Ovary (tissue), 9 donors: Measurements from ENCODE around the gene NGDN. TPM values are rescaled to one million over a fixed set of nuclear protein-coding genes. Genes with fewer than 3 reads are reported as not detected.

Experiments
- DNase-seq, 5 donors: peaks; one replicate each; pipeline ENCODE4 v3.0.0-alpha.2; 2019 to 2020
- H3K27ac ChIP-seq, 2 donors: fragments of 200-600 bp; one replicate each; pipeline versions ENCODE4 v1.5.1 to v1.8.0; 2019 to 2022
- H3K27me3 ChIP-seq: fragments of 200-600 bp; one replicate; pipeline ENCODE4 v1.8.0; 2022
- H3K36me3 ChIP-seq: fragments of 200-600 bp; sonication (generic); one replicate; pipeline ENCODE4 v1.5.1; 2019
- H3K4me1 ChIP-seq: one replicate; pipeline ENCODE4 v1.8.1; 2013; ENCODE audit warnings: mild to moderate bottlenecking, moderate library complexity; ENCODE audit not compliant: insufficient read depth
- H3K4me3 ChIP-seq: fragments of 200-600 bp; sonication (generic); one replicate; pipeline ENCODE4 v1.5.1; 2017
- H3K9me3 ChIP-seq, 2 donors: fragments of 200-600 bp in 1 of 2; sonication (generic) in 1 of 2; one replicate each; pipeline versions ENCODE4 v1.5.1 to v1.8.1; 2013 to 2019; ENCODE audit warnings: mild to moderate bottlenecking in 1 of 2, moderate library complexity in 1 of 2
- EP300 ChIP-seq: sonication (generic); formaldehyde crosslinking; IDR thresholded peaks from one replicate; pipeline ENCODE4 v1.6.1; 2017; ENCODE audit warnings: antibody characterized with exemption
- POLR2A ChIP-seq: fragments of 450-650 bp; IDR thresholded peaks from one replicate; pipeline ENCODE4 v1.6.1; 2017; ENCODE audit warnings: antibody characterized with exemption, mild to moderate bottlenecking, moderate library complexity
- WGBS, 3 donors: extraction: QIAGEN DNeasy Blood & Tissue Kit in 1 of 3; methylation state at CpG; one replicate each; pipeline versions ENCODE4 v1.1.5 to v1.1.7; 2013 to 2017; 5-methylcytosine and 5-hydroxymethylcytosine counted together
- intact Hi-C, 4 donors: fragments of 100-400 bp; cut with DNase I; formaldehyde crosslinking; loops; one replicate each; pipeline versions ENCODE4 v1.11.0 to v1.15.1; 2022 to 2023
- polyA plus RNA-seq, 2 donors: library from polyadenylated mRNA; stranded (reverse); fragments of 200-250 nt in 1 of 2; fragments of 350-450 nt in 1 of 2; fragmentation: Illumina TruSeq in 1 of 2; extraction: RNeasy Lipid Tissue Mini Kit (QIAGEN cat#74804) in 1 of 2; gene quantifications; one replicate each; pipeline ENCODE4 v1.2.3, GENCODE V29; 2013 to 2014
- total RNA-seq, 7 donors: library from RNA; depleted of rRNA in 2 of 7; stranded (reverse); fragments of >200 nt in 2 of 7; fragmentation: NEBNext Ultra II Directional in 3 of 7; extraction: Animal tissue kit (Norgen Biotek cat#: 25700) in 3 of 7; gene quantifications; one replicate each; pipeline versions ENCODE4 v1.1.0 to v1.2.4, GENCODE V29; 2016 to 2023
- TF ChIP-seq, protein P1 (sequence below), 3 donors: fragments of 450-650 bp in 2 of 3; fragments of 200-600 bp in 1 of 3; IDR thresholded peaks; one replicate each; pipeline versions ENCODE4 v1.5.1 to v1.8.0; 2016 to 2022; ENCODE audit warnings: antibody characterized with exemption in 3 of 3, mild to moderate bottlenecking in 1 of 3
- donor health status: DM: no; HTN: no; CAD: no; lungs with moderate emphysema.
- donor health status: DM: no; HTN: no; CAD: no.
- donor health status: Bipolar disorder and iron deficiency.
- donor health status: DM: yes; HTN: yes; CAD: no.
- donor health status: DM: no; HTN: no; CAD: no.
- donor health status: DM: yes; HTN: yes; CAD: no.

The NGDN gene
- total and polyA plus RNA-seq, 9 donors = 32.9 to 57.5 (median 39.4) TPM

DNA sequence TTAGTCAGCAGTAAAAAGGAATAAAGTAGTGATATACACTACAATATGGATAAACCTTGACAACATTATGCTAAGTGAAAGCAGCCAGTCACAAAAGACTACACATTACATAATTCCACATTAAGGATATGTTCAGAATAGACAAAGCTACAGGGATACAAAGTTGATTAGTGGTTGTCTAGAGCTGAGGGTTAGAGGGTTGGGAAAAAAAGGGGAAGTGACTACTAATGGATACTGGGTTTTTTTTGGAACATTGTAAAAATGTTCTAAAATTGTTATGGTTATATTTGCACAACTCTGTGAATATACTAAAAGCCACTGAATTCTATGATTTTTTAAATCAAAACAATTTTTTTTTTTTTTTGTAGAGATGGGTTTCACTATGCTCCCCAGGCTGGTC, 4.8 kb upstream of the NGDN start:
- TF ChIP-seq EP300 (no peak), POLR2A (no peak)
- TF ChIP-seq, protein P1, sequence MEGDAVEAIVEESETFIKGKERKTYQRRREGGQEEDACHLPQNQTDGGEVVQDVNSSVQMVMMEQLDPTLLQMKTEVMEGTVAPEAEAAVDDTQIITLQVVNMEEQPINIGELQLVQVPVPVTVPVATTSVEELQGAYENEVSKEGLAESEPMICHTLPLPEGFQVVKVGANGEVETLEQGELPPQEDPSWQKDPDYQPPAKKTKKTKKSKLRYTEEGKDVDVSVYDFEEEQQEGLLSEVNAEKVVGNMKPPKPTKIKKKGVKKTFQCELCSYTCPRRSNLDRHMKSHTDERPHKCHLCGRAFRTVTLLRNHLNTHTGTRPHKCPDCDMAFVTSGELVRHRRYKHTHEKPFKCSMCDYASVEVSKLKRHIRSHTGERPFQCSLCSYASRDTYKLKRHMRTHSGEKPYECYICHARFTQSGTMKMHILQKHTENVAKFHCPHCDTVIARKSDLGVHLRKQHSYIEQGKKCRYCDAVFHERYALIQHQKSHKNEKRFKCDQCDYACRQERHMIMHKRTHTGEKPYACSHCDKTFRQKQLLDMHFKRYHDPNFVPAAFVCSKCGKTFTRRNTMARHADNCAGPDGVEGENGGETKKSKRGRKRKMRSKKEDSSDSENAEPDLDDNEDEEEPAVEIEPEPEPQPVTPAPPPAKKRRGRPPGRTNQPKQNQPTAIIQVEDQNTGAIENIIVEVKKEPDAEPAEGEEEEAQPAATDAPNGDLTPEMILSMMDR (IDR thresholded peaks at IDR 0.05) = no peak
- H3K4me3 ChIP-seq = no peak overlapping the region
- no peaks in the 10 kb centered on the region for H3K27me3 ChIP-seq
- no peak for DNase-seq
- intact Hi-C loops = loop anchor here in 3 of 4 donors (10.0 kb wide), 2 partner anchors 140 to 200 kb away; partner anchors contain the start of gene PABPN1 (in 3 of the 3)
- no peaks in the 10 kb centered on the region for H3K9me3 ChIP-seq
- no peaks in the 10 kb centered on the region for H3K36me3 ChIP-seq
- no peak overlapping the region for H3K27ac ChIP-seq
- H3K4me1 ChIP-seq = no peaks in the 10 kb centered on the region

DNA sequence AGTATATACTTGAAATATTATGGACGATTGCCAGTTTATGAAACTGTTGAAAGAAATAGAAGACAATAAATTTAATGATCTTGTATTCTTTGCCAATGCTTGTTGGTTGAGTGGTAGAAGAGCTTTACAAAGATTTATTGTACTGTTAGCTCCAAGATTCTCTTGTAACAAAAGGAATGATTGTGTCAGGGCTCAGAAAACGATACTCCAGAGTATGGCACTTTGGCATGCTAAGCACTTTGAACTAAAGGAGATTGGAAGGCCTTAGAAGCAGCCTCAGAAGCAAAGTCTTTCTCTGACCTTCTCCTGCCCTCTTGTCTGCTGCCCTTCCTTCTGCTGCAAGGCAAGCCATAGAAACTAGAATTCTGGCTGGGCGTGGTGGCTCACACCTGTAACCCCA, 4.2 kb upstream of the NGDN start:
- DNase-seq = no peak
- Histone ChIP-seq H3K9me3 (no peaks in the 10 kb centered on the region), H3K36me3 (no peaks in the 10 kb centered on the region), H3K4me1 (no peaks in the 10 kb centered on the region), H3K27ac (no peak overlapping the region), H3K27me3 (no peaks in the 10 kb centered on the region), H3K4me3 (no peak overlapping the region)
- intact Hi-C loops = loop anchor here in 3 of 4 donors (10.0 kb wide), 2 partner anchors 140 to 200 kb away; partner anchors contain the start of gene PABPN1 (in 3 of the 3)
- no peak for TF ChIP-seq EP300
- TF ChIP-seq POLR2A = no peak
- TF ChIP-seq, protein P1 (IDR thresholded peaks at IDR 0.05) = no peak
- 76 to 82% (median 80%) methylated on average over 3 of the region's 3 CpGs for WGBS, 3 donors

DNA sequence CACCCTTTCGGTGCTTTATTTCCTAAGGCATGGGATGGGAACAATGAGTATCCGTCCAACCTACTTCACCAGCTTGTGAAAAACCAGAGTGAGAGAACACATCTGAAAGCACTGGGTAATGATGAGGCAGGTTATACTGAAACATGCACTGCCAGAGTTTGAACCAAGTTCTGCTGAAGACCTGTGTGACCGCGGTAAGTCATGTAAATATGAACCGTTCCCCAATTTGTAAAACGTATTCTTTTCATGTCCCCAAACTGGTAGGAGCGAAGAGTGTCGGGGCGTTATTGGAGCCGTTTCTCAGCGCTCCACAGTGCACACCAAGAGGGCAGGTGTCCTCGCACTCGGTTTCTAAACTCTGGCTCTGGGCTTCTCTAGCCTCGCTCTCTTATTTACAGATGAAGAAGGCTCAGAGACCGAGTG, 788 bp upstream of the NGDN start:
- Histone ChIP-seq H3K4me1 (no peaks in the 10 kb centered on the region), H3K27me3 (no peaks in the 10 kb centered on the region), H3K4me3 (peak overlapping the region; percentile 29), H3K27ac (peak overlapping the region in 1 of 2 donors; percentile 71), H3K9me3 (no peaks in the 10 kb centered on the region), H3K36me3 (no peaks in the 10 kb centered on the region)
- intact Hi-C loops = loop anchor here in 3 of 4 donors (10.0 kb wide), 2 partner anchors 144 to 204 kb away; partner anchors contain the start of gene PABPN1 (in 3 of the 3)
- TF ChIP-seq, protein P1 (IDR thresholded peaks at IDR 0.05) = no peak
- TF ChIP-seq EP300 (no peak), POLR2A (no peak)
- WGBS, 3 donors = 60 to 70% (median 68%) methylated on average over 15 of the region's 15 CpGs
- DNase-seq = no peak

DNA sequence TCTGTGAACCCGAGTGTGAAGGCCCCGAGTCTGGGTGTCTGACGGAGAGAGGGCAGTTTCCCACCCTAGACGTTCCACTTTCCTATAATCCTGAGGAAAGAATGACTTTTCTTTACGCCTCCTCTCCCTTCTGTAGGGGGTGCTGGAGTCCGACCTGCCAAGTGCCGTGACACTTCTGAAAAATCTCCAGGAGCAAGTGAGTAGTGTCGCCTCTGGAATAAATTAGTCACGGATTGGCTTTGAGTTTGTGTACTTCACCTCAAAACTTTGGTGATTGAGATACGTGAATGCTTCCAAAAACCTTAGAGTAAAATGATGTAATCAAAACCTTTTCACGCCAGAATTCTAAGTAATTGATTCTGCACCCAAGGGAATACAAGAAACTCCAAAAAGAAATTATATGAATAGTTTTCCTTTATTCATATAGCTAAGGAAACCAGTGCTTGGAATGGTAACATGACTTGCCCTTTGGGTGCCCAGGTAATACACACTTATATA, 452 bp downstream of the NGDN start:
- intact Hi-C loops = loop anchor here (10.0 kb wide), 2 partner anchors 145 to 205 kb away; partner anchors contain the start of gene PABPN1 (in 4 of the 4)
- H3K36me3 ChIP-seq = no peaks in the 10 kb centered on the region
- no peaks in the 10 kb centered on the region for H3K4me1 ChIP-seq
- WGBS, 3 donors = 1 to 3% (median 3%) methylated on average over 11 of the region's 11 CpGs
- no peaks in the 10 kb centered on the region for H3K9me3 ChIP-seq
- H3K4me3 ChIP-seq = peak overlapping the region; percentile 51
- no peak for DNase-seq
- TF ChIP-seq POLR2A = no peak
- TF ChIP-seq EP300 = no peak
- TF ChIP-seq, protein P1 (IDR thresholded peaks at IDR 0.05) = no peak
- H3K27me3 ChIP-seq = no peaks in the 10 kb centered on the region
- H3K27ac ChIP-seq = peak overlapping the region; percentile 62 to 78
